OCI-LY1 (cell line): ENCODE data around the gene HMOX1.

ENCODE experiments used
- CTCF ChIP-seq: fragments of 200-600 bp; sonication (generic), shearing (Covaris generic); IDR thresholded peaks from 2 replicates; pipeline ENCODE4 v1.5.1; 2017; ENCODE audit warnings: mild to moderate bottlenecking, antibody characterized with exemption, low read length, moderate library complexity, mixed read lengths
- EZH2 ChIP-seq: fragments of 200-600 bp; sonication (generic), shearing (Covaris generic); IDR thresholded peaks from 2 replicates; pipeline ENCODE4 v1.8.0; 2017; ENCODE audit warnings: borderline replicate concordance, mixed run types, mild to moderate bottlenecking, antibody characterized with exemption, low read length, moderate library complexity, mixed read lengths

GRCh38 chr22:35441489-35442100 is 60.7 kb downstream of the HMOX1 start:
- TF ChIP-seq CTCF (no peak), EZH2 (no peak)
